Limb (tissue), 2 donors: ENCODE data around the gene RNU1-4.
"Not testable (repeated sequence)": the region's sequence is repeated elsewhere in the genome, so short reads cannot be mapped to it uniquely, and the experiment has no call there.

ENCODE experiments used
- DNase-seq, 2 donors: peaks; one replicate each; pipeline ENCODE4 v3.0.0-alpha.2; 2016; ENCODE audit errors: extremely low spot score in 2 of 2

The RNU1-4 gene

DNA sequence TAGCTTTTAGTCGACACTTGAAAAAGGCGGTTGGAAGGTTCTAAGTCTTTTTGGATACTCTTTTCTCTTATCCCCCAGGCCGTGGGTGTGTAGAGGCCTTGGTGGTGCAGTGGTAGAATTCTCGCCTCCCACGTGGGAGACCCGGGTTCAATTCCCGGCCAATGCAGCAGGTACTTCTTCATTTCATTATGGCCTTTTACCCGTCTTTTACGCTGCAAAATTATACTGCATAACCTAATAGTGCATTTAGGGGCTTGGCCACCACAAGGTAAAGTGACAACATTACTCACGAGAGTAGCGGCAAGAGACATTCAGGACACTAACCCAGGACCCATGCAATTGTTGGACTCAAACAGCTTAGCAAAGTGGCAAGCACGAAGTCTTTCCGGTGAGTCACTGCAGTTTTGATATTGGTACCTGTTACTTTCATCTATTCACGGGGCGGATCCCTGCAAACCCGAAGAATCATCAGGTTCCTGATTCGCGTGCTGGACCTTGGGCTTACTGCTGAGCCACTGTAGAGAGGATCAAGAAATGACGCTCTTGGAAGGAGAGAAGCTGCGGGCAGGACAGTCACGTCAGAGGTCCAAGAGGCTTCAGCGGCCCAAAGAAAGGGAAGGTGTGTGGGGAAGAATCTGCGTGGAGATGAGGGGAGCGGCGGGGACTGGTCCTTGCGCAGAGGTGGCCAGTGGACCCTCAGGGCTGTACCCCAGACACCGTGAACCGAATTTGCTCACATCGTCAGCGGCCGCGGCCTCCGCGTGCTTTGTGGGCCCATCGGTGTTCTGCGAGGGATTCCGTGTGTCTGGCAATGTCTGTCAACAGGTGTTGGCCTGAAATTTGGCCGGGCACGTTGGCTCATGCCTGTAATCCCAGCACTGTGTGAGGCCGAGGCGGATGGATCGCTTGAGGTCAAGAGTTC is 12.9 kb upstream of the RNU1-4 start:
- DNase-seq = peak in 1 of 2 donors; percentile 29

DNA sequence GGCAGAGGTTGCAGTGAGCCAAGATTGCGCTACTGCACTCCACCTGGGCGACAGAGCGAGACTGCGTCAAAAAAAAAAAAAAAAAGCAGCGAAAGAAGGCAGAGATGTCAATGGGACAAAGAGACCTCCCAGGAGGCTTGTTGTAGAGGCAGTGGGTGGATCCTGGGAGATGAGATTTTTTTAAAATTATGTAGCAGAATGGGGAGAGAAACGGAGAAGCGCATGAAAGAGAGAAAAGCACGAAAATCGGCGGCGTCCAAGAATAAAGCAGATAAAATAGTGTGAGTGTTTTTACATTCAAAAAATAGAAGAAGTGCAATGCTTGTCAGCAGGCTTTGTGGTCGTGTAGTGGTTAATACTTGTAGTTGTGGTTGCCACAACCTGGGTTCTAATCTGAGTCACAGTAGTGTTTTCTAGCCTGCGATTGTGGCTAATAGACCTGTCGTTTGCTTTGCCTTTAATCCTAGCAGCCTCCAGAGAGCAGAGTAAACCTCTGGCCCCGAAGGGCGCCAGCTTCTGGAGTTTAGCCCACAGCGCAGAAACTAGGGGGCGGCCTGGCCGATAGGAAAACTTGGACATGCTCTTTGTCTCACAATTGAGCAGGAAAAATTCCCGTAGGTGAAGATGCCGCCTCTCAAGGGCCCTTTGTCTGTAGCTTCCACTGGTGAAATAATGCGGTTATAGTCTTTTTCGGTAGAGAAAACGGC is 11.9 kb upstream of the RNU1-4 start:
- not testable (repeated sequence) for DNase-seq

DNA sequence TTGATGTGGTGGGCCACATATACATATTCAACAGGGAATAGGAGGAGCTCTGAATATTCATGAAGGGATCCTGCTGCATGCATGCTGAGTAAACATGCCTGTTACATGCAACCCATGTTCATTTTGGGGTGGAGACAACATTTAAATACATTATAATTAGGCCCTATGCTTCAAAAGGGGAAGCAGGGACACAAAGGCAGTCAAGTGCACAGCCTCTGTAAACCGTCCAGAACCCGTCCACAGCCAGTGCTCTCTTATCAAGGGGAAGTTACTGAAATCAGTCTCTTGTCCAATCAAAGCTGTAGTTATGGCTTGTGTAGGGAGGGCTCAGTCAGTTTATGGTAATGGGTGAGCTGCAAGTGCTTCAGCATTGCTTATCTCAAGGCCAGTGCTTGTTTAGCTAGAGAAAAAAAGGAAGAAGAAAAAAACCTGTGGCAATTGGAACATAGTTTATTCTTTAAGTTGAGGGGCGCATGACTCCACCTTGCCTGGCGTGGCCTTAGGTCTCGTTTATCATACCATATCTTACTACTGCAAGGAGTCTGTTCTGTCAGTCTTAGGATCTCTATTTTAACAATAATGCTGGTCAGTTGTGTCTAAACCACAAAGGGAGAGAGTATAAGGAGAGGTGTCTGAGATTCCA is 7.9 kb upstream of the RNU1-4 start:
- DNase-seq = not testable (repeated sequence)

DNA sequence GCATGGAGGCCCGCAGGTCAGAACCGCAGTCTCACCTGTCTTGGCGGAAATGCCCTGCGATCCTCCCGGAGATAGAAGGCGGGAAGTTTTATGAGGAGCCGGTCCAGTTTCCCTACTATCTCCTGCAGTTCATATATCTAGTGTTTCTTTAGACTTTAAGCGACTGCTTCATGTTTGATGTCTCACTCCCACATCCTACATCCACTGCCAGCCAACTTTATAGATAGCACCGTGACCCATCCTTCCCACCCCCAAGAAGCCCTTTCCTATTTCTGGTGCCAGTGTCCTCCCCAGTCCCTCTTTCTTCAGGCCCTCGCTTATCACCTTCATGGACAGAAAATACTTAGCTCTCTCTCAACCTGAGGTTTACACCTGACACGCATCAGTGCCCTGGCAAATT is 914 bp downstream of the RNU1-4 start:
- DNase-seq = not testable (repeated sequence)

GRCh38 chr1:16747660-16748059 is 7.3 kb downstream of the RNU1-4 start:
- DNase-seq = not testable (repeated sequence)

DNA sequence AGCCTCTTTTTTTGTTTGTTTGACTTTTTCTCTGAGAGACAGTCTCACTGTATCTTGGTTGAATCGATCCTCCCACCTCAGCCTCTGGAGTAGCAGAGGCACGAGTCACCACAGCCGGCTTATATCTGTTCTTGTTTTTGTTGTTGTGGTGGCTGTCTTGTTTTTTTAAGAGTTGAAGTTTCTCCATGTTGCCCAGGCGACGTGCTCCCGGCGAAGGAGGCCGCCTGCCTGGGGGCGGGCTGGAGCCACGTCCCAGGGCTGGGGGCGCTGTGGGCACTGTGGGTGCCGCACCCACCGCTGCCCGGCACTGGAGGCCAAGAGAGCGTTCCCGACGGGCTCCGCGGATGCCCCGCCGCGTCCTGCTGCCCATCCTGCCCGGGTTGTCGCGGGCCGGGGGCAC is 8.4 kb downstream of the RNU1-4 start:
- DNase-seq = not testable (repeated sequence)

DNA sequence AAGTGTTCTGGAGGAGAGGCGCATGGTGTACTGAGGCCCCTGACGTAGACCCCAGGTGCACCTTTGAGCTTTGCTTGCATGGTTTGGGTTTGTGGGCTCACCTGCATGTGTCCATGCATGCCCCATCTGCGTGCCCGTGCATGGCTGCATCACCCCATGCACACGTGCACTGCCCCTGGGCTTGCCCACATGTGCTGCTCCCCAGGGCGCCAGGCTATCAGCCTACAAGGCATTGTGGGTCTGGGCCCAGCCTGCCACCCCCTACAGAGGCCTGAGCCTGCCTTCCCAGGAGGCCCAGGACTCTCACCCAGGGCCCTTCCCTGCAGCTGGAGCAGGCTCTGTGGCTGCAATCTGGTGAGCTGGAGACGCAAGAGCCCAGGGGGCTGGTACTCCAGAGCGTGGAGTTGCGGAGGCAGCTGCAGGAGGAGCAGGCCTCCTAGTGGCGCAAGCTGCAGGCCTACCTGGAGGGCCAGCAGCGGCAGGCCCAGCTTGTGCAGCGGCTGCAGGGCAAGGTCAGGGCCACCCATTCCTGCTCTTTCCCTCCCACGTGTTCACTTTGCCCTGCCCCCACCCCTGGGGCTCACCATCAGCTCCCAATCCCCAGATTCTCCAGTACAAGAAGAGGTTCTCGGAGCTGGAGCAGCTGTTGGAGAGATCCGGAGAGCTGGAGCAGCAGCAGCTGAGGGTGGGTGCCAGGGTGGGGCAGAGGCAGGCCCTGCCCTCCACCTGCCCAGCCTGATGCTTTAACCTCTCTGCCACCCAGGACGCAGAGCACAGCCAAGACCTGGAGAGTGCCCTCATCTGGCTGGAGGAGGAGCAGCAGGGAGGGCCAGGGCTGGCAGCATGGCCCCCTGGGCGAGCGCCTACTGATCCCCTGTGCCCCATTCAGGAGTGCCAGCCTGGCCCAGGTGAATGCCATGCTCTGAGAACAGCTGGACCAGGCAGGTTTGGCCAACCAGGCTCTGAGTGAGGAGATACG is 9.9 kb downstream of the RNU1-4 start:
- not testable (repeated sequence) for DNase-seq

DNA sequence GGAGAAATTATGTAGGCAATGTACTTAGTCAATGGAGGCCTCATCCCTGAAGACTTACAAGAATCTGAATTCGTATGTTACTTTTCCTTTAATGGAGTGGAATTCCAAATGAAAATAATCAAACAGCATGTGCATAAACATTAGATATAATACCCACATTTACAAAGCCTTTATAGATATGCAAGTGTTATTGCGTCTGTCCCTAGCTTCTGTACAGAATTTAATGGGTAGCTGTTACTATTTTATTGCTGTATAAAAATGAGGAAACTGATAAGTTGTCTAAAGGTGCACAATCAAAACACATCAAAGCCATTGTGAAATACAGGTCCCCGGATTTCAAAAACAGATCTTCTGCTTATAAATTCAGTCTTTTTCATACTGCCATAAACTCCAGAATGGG is 12.5 kb downstream of the RNU1-4 start:
- not testable (repeated sequence) for DNase-seq

GRCh38 chr1:16755385-16755784 is 15.1 kb downstream of the RNU1-4 start:
- DNase-seq = not testable (repeated sequence)

DNA sequence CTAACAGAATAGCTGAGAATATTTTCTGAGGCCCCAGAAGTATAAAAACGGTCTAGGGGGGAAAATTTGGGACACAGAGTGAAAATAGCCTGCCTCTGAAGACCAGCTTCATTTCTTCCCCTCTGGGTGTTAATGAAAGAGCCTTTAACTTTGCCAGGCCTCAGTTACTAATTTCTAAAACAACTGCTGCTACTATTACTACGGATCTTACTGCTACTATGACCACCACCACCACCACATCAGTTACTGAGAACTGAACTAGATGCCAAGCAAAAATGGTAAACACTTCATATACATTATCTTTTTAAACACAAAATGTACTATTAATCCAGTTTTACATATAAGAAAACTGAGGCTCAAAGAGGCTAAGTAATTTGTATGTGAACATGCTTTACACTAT is 15.6 kb downstream of the RNU1-4 start:
- DNase-seq = not testable (repeated sequence)

DNA sequence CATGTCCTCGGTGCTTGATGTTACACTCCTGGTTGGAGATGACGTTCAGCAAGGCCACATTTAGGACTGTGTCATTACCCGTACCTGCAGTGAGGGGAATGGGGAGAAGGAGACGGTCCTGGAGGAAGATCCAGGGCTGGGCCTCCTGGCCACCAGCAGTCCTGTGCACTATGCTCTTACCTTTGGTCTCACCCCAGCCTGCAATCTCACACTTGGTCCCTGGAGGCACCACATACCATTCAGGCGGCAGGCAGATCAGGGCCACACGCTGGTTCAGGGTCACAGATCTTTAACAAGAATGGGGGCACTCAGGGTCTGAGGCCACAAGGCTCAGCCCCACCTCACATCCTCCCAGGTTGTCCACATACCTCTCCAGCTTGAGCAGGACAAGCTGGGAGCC is 17.3 kb downstream of the RNU1-4 start:
- DNase-seq = not testable (repeated sequence)

GRCh38 chr1:16758060-16758459 is 17.7 kb downstream of the RNU1-4 start:
- DNase-seq = not testable (repeated sequence)

DNA sequence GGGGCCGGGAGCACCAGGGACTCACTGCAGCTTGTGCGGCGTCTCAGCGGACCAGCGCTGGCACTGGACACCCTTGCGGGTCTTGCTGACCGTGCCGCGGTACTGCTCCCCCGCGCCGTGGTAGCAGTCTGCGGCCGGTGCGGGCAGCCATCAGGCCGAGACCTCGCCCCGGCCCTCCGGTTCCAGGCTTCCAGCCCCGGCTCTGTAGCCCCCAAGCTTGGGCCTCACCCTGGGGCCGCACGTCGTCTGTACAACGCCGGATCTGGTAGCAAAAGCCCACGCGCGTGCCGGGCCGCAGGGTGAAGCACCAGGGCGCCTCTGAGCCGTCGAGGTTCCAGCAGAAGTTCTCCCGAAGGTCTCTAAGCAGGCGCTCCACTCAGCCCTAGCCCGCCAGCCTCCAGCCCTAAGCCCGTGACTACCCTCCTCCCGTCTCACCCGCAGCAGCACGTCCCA is 18.8 kb downstream of the RNU1-4 start:
- not testable (repeated sequence) for DNase-seq

- not testable (repeated sequence) for DNase-seq
These were observed 19.5 kb downstream of the RNU1-4 start for GRCh38 chr1:16759650-16760455.

- not testable (repeated sequence) for DNase-seq
These were observed 20.1 kb downstream of the RNU1-4 start for GRCh38 chr1:16760456-16760765.

- DNase-seq = not testable (repeated sequence)
These were observed 20.5 kb downstream of the RNU1-4 start for GRCh38 chr1:16760801-16761200.

GRCh38 chr1:16764248-16764819 is 24.0 kb downstream of the RNU1-4 start:
- not testable (repeated sequence) for DNase-seq

GRCh38 chr1:16764820-16765655 is 24.7 kb downstream of the RNU1-4 start:
- not testable (repeated sequence) for DNase-seq
